HL-60 (cell line): ENCODE results near the gene TENT5A.

ENCODE experiments used
- DNase-seq, 2 experiments: peaks; one replicate each; pipeline ENCODE4 v3.0.0-alpha.2; 2010 to 2020; ENCODE audit warnings: low read depth in 1 of 2, low spot score in 1 of 2
- H3K27ac ChIP-seq: fragments of 250-450 bp; sonication (Bioruptor Pico); replicated peaks from 2 replicates; pipeline ENCODE4 v1.5.1; 2020; ENCODE audit warnings: mild to moderate bottlenecking, moderate library complexity
- H3K27me3 ChIP-seq: fragments of 250-450 bp; sonication (Bioruptor Pico); 2 replicates; pipeline ENCODE4 v1.5.1; 2021; ENCODE audit warnings: mild to moderate bottlenecking, moderate library complexity; ENCODE audit not compliant: insufficient read depth, poor library complexity, severe bottlenecking
- H3K4me3 ChIP-seq: replicated peaks from 2 replicates; pipeline ENCODE4 v1.5.1; 2011; ENCODE audit warnings: mild to moderate bottlenecking, control low read depth, low read length; ENCODE audit not compliant: insufficient read depth
- GABPA ChIP-seq: IDR thresholded peaks from 2 replicates; pipeline ENCODE4 v1.6.1; 2012; ENCODE audit warnings: low read depth
- POLR2AphosphoS5 ChIP-seq: IDR thresholded peaks from 2 replicates; pipeline ENCODE4 v1.6.1; 2012; ENCODE audit warnings: low read depth
- REST ChIP-seq: IDR thresholded peaks from 2 replicates; pipeline ENCODE4 v1.6.1; 2012; ENCODE audit warnings: low read depth; ENCODE audit not compliant: insufficient replicate concordance
- SPI1 ChIP-seq: IDR thresholded peaks from 2 replicates; pipeline ENCODE4 v1.6.1; 2012; ENCODE audit warnings: low read depth, mild to moderate bottlenecking, borderline replicate concordance
- TF ChIP-seq, protein P1 (sequence below): IDR thresholded peaks from one replicate; pipeline ENCODE4 v1.5.1; 2011; ENCODE audit warnings: low read length, control low read depth, inconsistent platforms; ENCODE audit not compliant: insufficient read depth

TENT5A gene

DNA sequence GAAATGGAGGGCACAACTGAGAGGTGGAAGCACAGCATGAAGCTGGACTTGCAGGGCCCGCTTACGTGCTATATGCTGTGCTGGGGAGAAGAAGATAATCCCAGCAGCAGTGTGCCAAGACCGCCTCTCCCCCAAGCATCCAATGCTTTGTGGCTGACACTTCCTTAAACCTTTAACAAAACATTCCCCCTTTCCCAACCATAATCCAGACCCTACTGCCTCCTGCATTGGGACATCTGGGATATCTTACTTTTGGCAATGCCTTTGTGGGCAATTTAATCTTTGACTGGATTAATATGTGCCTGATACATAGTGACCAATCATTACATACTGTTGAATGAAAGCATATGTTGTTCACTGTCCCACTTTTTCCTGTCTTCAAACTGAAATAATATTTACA, 3.1 kb upstream of the TENT5A start:
- no peak for DNase-seq
- Histone ChIP-seq H3K27me3 (no peaks in the 10 kb centered on the region), H3K4me3 (no peak overlapping the region), H3K27ac (peak overlapping the region; percentile 98)
- TF ChIP-seq REST, result no peak
- no peak for TF ChIP-seq POLR2AphosphoS5
- no peak for TF ChIP-seq GABPA
- peak; percentile 3; the same call in 1 of the 2 replicates for TF ChIP-seq SPI1
- TF ChIP-seq, protein P1, sequence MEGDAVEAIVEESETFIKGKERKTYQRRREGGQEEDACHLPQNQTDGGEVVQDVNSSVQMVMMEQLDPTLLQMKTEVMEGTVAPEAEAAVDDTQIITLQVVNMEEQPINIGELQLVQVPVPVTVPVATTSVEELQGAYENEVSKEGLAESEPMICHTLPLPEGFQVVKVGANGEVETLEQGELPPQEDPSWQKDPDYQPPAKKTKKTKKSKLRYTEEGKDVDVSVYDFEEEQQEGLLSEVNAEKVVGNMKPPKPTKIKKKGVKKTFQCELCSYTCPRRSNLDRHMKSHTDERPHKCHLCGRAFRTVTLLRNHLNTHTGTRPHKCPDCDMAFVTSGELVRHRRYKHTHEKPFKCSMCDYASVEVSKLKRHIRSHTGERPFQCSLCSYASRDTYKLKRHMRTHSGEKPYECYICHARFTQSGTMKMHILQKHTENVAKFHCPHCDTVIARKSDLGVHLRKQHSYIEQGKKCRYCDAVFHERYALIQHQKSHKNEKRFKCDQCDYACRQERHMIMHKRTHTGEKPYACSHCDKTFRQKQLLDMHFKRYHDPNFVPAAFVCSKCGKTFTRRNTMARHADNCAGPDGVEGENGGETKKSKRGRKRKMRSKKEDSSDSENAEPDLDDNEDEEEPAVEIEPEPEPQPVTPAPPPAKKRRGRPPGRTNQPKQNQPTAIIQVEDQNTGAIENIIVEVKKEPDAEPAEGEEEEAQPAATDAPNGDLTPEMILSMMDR, result no peak

- H3K4me3 ChIP-seq, result no peak overlapping the region
- no peak for DNase-seq
- TF ChIP-seq SPI1 (no peak), GABPA (no peak), REST (no peak), POLR2AphosphoS5 (no peak)
- TF ChIP-seq, protein P1, result no peak
- H3K27ac ChIP-seq, result peak overlapping the region; percentile 98
- H3K27me3 ChIP-seq, result no peaks in the 10 kb centered on the region
Observed at GRCh38 chr6:81754906-81755305, 2.4 kb upstream of the TENT5A start.

GRCh38 chr6:81753711-81754577, 1.5 kb upstream of the TENT5A start:
- Histone ChIP-seq H3K4me3 (peak overlapping the region; percentile 62), H3K27ac (peak overlapping the region; percentile 98), H3K27me3 (no peaks in the 10 kb centered on the region)
- TF ChIP-seq SPI1 (peak; percentile 24; the same call in 1 of the 2 replicates), POLR2AphosphoS5 (peak; percentile 54; the same call in 1 of the 2 replicates), REST (no peak)
- TF ChIP-seq, protein P1, result peak; percentile 79
- peak; percentile 65 to 95 for DNase-seq
